T-helper 1 cell treated with Interleukin-12 subunit alpha and Interleukin-12 subunit beta and Interleukin-4 antibody, amounts not matched to agents 30 ng/mL and 1 ng/mL, for 36 hours (primary cell): ENCODE measurements around the gene FLYWCH2. TPM values are rescaled to one million over a fixed set of nuclear protein-coding genes. Genes with fewer than 3 reads are reported as not detected.

ENCODE experiments used
- intact Hi-C: fragments of 100-400 bp; cut with micrococcal nuclease; formaldehyde crosslinking; loops from one replicate; pipeline ENCODE4 v1.15.1; 2024
- total RNA-seq: library from RNA; stranded (reverse); gene quantifications from 2 replicates; pipeline ENCODE4 v1.2.3, GENCODE V29; 2022

Gene FLYWCH2
- total RNA-seq, 1 donor from 2014 or later, result 21.1 TPM

DNA sequence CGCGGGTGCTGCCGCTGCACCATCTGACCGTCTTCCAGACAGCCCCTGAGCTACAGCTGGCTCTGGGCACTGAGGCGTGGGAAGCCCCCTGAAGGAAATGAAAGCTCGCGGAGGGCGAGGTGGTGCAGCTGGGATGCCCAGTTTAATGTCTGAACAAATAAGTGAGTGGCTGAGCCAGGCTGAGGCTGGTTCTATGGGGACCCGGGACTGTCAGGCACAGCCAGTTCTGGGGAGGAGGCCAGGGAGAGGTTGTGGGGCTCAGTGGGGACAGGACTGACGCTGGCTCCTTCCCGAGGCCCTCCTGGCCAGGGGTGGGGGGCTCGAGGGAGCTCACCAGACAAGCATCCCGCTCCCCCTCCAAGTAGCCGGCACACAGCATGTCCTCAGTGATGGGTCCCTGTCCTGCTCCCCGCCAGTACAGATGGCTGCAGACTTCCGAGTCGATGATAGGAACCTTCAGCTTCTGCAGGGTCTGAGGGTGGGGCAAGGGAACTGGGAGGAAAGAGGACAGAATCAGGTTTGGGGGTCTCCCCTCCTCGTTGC lies 29.4 kb upstream of the FLYWCH2 start:
- intact Hi-C loops, result no loop called here

GRCh38 chr16:2854700-2855309 lies 28.2 kb upstream of the FLYWCH2 start:
- intact Hi-C loops, result no loop called here

DNA sequence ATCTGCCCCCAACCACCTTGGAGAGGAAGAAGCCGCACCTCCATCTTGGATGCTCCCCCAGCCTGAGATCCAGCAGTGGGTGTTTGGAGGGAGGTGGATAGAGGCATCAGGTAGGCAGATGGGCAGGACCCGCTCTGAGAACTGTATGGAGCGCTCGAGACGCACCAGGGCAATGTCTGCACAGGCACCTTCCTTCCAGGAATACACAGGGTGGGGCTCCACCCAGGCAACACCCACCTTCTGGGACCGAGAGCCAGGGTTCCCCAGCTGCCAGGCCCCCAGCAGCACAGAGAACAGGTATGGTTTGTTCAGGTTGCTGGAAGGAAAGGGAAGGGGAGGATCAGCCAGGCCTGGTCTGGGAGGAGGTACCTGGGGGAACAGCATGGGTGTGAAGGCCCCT lies 27.5 kb upstream of the FLYWCH2 start:
- intact Hi-C loops, result no loop called here

DNA sequence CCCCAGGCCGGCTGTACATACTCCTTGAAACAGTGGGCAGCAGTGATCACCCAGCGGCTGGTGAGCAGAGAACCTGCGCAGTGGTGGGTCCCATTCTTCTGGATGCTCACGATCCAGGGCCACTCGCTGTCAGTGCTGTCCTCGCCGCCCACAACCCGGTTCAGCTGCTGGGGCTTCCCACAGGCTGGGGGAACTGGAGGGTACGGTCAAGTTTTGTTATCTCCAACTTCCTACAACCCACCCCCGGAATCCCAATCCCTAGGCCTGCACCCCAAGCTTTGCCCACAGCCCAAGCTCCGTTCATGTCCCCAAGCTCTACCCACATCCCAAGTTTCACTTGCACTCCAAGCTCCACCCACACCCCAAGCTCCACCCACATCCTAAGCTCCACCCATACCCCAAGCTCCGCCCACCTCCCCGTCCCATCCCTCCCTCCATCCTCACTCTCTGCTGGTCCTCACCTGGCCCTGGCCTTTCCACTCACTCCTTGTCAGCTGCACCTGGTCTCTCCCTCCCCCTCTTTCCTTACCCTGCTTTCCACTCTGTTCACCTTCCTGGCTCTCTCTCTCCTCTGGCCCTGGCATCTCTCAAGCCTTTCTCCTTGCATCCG lies 26.8 kb upstream of the FLYWCH2 start:
- intact Hi-C loops, result no loop called here

DNA sequence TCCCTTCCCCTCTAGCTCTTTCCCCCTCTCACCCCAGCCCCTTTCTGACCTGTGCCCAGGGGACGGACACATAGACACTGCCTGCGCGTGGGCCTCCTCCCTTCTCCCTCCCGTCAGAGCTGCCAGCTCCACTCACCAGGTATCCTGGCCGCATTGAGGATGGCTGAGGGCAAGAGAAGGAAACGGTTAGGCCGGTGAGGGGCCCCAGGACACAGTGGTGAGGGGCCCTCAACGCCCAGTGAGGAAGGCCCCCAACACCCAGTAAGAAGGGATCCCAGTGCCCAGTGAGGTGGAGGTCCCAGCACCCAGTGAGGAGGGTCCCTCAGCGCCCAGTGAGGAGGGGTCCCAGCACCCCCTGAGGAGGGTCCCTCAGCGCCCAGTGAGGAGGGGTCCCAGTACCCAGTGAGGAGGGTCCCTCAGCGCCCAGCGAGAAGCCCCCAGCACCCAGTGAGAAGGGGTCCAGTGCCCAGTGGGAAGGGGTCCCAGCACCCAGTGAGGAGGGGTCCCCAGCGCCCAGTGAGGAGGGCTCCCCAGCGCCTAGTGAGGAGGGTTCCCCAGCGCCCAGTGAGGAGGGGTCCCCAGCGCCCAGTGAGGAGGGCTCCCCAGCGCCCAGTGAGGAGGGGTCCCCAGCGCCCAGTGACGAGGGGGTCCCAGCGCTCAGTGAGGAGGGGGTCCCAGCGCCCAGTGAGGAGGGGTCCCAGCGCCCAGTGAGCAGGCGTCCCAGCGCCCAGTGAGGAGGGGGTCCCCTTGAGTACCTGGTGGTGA lies 26.1 kb upstream of the FLYWCH2 start:
- intact Hi-C loops, result no loop called here

DNA sequence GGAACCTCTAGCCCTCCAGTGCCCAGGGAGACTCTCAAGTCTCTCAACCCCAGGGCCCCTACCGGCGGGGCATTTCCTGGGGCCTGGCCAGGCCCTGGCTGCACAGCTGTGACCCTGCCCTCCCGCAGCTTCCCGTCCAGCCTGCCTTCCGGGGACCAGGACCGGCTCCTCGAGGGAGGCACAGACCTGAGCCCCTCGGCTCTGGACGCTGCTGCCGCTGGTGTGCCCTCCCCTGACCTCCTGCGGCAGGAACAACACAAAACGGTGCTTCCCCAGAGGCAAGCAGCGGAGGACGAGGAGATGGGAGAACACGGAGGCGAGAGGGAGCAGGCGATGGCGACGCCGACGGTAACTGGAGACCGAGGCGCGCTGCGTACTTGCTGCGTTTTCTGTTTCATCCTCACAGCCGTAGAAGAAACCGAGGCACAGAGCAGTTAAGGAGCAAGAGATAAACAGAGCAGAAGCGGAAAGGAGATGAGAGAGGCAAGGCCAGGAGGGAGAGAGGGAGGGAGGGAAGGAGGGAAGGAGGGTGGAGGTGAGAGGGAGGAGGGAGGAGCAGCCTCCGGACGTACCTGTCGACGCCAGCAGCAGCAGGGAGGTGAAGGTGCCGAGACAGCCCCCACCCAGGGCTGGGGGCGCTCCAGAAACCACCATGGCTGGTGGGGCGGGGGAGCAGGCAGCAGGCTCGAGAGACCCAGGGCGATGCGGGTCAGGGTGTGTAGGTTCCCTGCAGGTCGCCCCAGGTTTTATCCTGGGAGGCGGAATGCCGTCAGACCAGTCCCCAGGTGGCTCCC lies 25.4 kb upstream of the FLYWCH2 start, which contains the start of gene PRSS22:
Gene PRSS22 (minus strand): TSS at position 720 of the 794 bp plus-strand sequence. CDS start 66 bp downstream, at position 654.
- intact Hi-C loops, result no loop called here

GRCh38 chr16:2858245-2859025 lies 24.6 kb upstream of the FLYWCH2 start:
- intact Hi-C loops, result no loop called here

DNA sequence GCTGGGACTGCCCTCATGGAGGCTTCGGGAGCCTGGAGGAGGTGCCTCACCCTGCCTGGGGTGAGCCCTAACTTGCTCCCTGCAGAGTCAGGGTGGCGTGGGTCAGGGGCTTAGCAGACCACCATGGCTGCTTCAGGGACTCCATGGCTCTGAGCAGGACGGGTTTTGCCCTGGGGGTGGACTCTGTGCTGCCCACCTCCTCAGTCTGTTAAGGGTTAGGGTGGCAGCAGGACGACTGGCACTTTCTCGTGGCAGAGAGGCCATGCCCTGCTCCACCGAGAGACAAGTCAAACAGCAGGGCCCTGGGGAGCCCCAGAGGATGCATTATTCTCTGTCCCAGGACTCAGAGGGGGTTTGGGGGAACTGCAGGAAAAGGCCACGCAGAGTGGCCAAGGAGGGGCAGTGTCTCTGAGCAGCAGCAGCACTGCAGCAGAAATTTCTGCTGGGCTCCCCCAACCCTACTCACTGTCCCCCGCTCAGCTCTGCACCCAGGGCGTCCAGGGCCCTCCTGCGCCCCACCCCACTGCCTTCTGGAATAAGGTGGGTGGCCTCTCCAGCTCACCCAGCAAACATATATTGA lies 23.2 kb upstream of the FLYWCH2 start:
- intact Hi-C loops, result no loop called here

DNA sequence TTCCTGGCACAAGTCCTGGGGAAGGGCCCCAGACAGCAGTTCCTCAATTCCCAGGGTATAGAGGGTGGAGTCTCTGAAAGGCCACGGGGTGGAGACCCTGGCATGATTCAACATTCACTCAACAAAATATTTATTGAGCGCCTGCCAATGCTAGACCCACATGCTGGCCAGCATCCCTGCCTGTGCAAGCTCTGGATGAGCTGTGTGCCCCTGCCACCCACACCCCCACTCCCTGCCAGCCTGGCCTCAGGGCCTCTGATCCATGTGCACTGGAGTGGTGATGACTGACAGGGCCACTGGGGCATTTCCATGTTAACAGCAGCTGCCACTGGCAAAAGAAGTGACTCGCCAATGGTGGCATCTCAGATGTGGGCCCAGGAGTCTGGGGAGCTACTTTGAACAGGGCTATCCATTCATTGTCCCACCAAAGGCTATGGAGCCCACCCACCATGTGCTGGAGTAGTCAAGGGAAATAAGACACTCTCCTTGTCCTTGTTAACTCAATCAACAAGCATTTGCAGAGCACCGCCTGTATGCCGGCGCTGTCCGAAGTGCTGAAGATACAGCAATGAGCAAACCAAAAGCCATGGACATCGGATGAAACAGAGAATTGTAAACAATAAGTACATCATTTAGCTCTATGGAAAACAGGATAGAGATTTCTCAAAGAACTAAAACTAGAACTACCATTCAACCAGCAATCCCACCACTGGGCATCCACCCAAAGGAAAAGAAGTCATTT lies 22.0 kb upstream of the FLYWCH2 start:
- intact Hi-C loops, result no loop called here

DNA sequence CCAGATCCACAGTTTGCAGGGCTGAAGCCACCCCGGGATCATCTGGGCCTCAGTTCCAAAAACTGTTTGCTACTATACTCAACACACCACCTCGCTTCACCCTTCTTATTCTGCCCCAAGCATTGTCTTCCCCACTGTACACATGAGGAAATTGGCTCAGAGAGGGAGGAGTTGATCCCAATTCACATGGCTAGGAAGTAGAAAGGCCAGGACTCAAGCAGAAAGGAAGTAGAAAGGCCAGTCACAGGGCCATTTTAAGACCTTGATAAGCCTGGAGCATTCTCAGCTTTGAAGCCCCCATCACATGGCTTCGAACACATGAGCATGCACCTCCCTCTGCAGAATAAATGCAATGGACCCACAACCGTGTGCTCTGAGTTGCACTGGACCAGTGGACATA lies 17.4 kb upstream of the FLYWCH2 start:
- intact Hi-C loops, result no loop called here

GRCh38 chr16:2866431-2866830 lies 16.6 kb upstream of the FLYWCH2 start:
- intact Hi-C loops, result no loop called here

- intact Hi-C loops, result no loop called here
Observed at GRCh38 chr16:2867661-2867986, 15.4 kb upstream of the FLYWCH2 start.

DNA sequence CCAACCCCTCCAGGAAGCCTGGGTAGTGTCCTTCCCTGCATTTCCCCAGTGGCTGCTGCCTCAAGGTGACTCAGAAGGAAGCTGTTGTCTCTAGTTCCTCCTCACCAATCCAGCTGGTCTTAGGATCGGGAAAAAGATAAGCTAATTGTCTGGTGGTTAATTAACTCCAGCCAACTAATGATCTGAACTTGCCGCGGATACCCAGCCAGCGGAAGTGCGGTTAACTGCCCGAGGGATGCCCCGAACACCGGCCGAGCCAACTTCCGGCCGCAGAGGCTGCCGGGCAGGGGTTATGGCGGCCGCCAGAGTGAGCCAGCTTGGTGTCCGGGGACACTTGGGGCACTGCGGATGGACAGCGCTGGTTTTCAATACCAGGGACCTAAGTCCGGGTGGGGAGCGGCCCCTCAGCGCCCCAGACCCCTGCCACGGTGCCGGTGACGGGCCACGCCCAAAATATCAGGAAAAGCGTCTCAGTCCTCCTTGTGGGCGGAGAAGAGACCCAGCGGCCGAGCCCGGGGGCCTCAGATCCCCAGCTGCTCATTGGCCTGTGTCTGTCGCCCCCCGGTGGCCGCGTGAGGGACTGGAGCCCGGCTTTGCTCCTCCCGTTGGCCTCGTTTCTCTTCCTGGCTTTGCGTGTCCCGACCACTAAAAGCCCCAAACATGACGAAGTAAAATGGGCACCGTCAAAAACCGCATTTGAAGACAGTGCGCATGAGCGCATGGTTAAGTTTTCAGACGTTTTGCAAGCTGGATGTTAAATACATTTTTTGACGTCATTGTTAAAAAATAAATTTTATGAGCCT lies 14.8 kb upstream of the FLYWCH2 start:
- intact Hi-C loops, result loop anchor here (1.0 kb wide), 8 partner anchors 14 to 336 kb away; partner anchors contain the start of genes ELOB, KCTD5, PRSS21 and SRRM2

DNA sequence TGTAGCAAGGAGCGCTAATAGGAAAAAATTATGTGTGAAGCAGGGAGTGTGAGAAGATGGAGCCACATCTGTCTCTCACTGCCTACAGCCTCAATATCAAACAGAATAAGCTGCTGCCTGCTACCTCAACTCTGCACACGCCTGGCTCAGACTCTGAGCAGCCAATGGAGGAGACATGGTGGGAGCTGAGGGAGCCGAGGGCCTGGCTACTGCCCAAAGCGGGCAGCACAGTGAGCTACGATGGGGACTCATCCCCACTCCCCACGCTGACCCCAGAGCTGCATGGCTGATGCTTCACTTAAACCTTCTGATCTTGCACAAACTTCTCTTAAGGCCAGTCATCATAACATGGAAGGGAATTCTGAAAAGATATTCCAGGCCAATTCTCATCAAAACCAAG lies 11.1 kb upstream of the FLYWCH2 start:
- intact Hi-C loops, result no loop called here

- intact Hi-C loops, result loop anchor here (1.0 kb wide), 1 partner anchor 8 kb away; no protein-coding TSS in a partner anchor
Observed at GRCh38 chr16:2874032-2874911, 8.7 kb upstream of the FLYWCH2 start.

DNA sequence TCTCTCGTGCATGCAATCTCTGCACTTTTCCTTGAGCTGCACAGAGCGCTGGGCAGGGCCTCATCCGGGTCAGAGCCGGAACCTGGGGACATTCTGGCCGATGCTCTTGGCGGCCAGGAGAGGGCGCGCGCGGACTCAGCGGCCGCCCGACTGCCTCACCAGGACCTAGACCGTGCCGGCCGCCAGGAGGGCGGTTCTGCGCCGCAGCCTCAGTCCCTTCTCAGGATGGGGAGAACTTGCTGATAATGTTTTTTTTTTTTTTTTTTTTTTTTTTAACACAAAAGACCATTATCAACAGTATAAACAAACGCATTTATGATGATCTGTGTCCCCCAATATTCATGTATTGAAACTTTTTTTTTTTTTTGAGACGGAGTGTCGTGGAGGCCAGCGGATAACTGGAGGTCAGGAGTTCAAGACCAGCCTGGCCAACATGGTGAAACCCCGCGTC lies 8.1 kb upstream of the FLYWCH2 start:
- intact Hi-C loops, result loop anchor here (1.0 kb wide), 4 partner anchors 7 to 52 kb away; no protein-coding TSS in a partner anchor

- intact Hi-C loops, result no loop called here
Observed at GRCh38 chr16:2879854-2880508, 3.0 kb upstream of the FLYWCH2 start.
